WTC11 (cell line): ENCODE data around the gene SP140L. TPM values are rescaled to one million over a fixed set of nuclear protein-coding genes. Genes with fewer than 3 reads are reported as not detected.

Source experiments
- ATAC-seq: fragments of 200-7000 bp; cut with Tn5 transposase; 2 replicates; pipeline ENCODE4 v1.10.0; 2021; ENCODE audit warnings: mild to moderate bottlenecking, moderate library complexity
- CTCF ChIA-PET: fragments of 300-600 bp; sonication (Branson Sonifier 250); formaldehyde crosslinking; loops from one replicate; lab custom pipeline; 2021; ENCODE audit warnings: antibody characterized with exemption; lab: Charles Lee
- POLR2A ChIA-PET: fragments of 350-600 bp; sonication (Branson Sonifier 250); formaldehyde crosslinking; loops from one replicate; lab custom pipeline; 2021; ENCODE audit warnings: antibody characterized with exemption; lab: Charles Lee
- DNase-seq: peaks from one replicate; pipeline ENCODE4 v3.0.0; 2021; ENCODE audit warnings: low spot score
- H3K27ac Mint-ChIP-seq: 2 replicates; pipeline ENCODE4 v1.8.0; 2021; ENCODE audit warnings: mixed read lengths
- H3K27me3 Mint-ChIP-seq: 2 replicates; pipeline ENCODE4 v1.8.0; 2021; ENCODE audit warnings: low read depth, mild to moderate bottlenecking, moderate library complexity, mixed read lengths
- H3K36me3 Mint-ChIP-seq: 2 replicates; pipeline ENCODE4 v1.8.0; 2021; ENCODE audit warnings: mixed read lengths
- H3K4me1 Mint-ChIP-seq: 2 replicates; pipeline ENCODE4 v1.8.0; 2022; ENCODE audit warnings: mixed read lengths
- H3K4me3 Mint-ChIP-seq: 2 replicates; pipeline ENCODE4 v1.8.0; 2021; ENCODE audit warnings: mild to moderate bottlenecking, moderate library complexity, mixed read lengths
- H3K9me3 Mint-ChIP-seq: 2 replicates; pipeline ENCODE4 v1.8.0; 2021; ENCODE audit warnings: mixed read lengths
- EMX1 ChIP-seq: fragments of 250-450 bp; sonication (Bioruptor Pico); IDR thresholded peaks from 2 replicates; pipeline ENCODE4 v1.8.0; 2021; ENCODE audit warnings: mild to moderate bottlenecking
- FOXK1 ChIP-seq: sonication (generic); formaldehyde crosslinking; IDR thresholded peaks from 2 replicates; pipeline ENCODE4 v1.8.0; 2022; ENCODE audit warnings: mild to moderate bottlenecking, moderate library complexity, missing genetic modification reagents
- FOXP1 ChIP-seq: sonication (generic); formaldehyde crosslinking; IDR thresholded peaks from 2 replicates; pipeline ENCODE4 v1.8.0; 2022; ENCODE audit warnings: missing genetic modification reagents, mild to moderate bottlenecking, moderate library complexity, borderline replicate concordance
- HMGA2 ChIP-seq: fragments of 250-450 bp; sonication (Bioruptor Pico); IDR thresholded peaks from 2 replicates; pipeline ENCODE4 v1.4.0; 2021; ENCODE audit warnings: mild to moderate bottlenecking, moderate library complexity
- IRF2 ChIP-seq: sonication (generic); formaldehyde crosslinking; IDR thresholded peaks from 2 replicates; pipeline ENCODE4 v1.8.0; 2022; ENCODE audit warnings: low read depth, missing genetic modification reagents, borderline replicate concordance
- NFATC4 ChIP-seq: fragments of 250-450 bp; sonication (Bioruptor Pico); IDR thresholded peaks from 2 replicates; pipeline ENCODE4 v1.9.0; 2021; ENCODE audit warnings: mild to moderate bottlenecking
- NFE2L1 ChIP-seq: sonication (generic); formaldehyde crosslinking; IDR thresholded peaks from 2 replicates; pipeline ENCODE4 v1.8.1; 2023; ENCODE audit warnings: missing genetic modification reagents
- NR1H2 ChIP-seq: sonication (generic); formaldehyde crosslinking; IDR thresholded peaks from 2 replicates; pipeline ENCODE4 v1.9.0; 2021; ENCODE audit warnings: mild to moderate bottlenecking, moderate library complexity, missing genetic modification reagents
- NR2C2 ChIP-seq: sonication (generic); formaldehyde crosslinking; IDR thresholded peaks from 2 replicates; pipeline ENCODE4 v1.8.0; 2022; ENCODE audit warnings: mild to moderate bottlenecking, missing genetic modification reagents
- TEAD1 ChIP-seq: sonication (generic); formaldehyde crosslinking; IDR thresholded peaks from 2 replicates; pipeline ENCODE4 v1.8.0; 2022; ENCODE audit warnings: mild to moderate bottlenecking, missing genetic modification reagents
- ZNF138 ChIP-seq: sonication (generic); formaldehyde crosslinking; conservative IDR thresholded peaks from 2 replicates; pipeline ENCODE4 v1.8.1; 2022; ENCODE audit warnings: mild to moderate bottlenecking, moderate library complexity, missing genetic modification reagents
- ZNF232 ChIP-seq: sonication (generic); formaldehyde crosslinking; IDR thresholded peaks from 2 replicates; pipeline ENCODE4 v1.8.0; 2022; ENCODE audit warnings: mild to moderate bottlenecking, missing genetic modification reagents
- ZNF263 ChIP-seq: sonication (generic); formaldehyde crosslinking; IDR thresholded peaks from 2 replicates; pipeline ENCODE4 v1.8.1; 2022; ENCODE audit warnings: low read depth, mild to moderate bottlenecking, moderate library complexity, missing genetic modification reagents
- ZNF416 ChIP-seq: fragments of 250-450 bp; sonication (Bioruptor Pico); IDR thresholded peaks from 2 replicates; pipeline ENCODE4 v1.9.0; 2021; ENCODE audit warnings: mild to moderate bottlenecking, inconsistent platforms
- ZNF423 ChIP-seq: fragments of 250-450 bp; sonication (Bioruptor Pico); IDR thresholded peaks from 2 replicates; pipeline ENCODE4 v2.1.2; 2022; ENCODE audit warnings: mild to moderate bottlenecking, moderate library complexity
- ZNF671 ChIP-seq: fragments of 250-450 bp; sonication (Bioruptor Pico); IDR thresholded peaks from 2 replicates; pipeline ENCODE4 v1.8.0; 2021; ENCODE audit warnings: mild to moderate bottlenecking
- total RNA-seq: library from RNA; stranded (reverse); gene quantifications from 3 replicates; pipeline ENCODE4 v1.2.3, GENCODE V29; 2021
- TF ChIP-seq, protein P1 (sequence below): sonication (generic); formaldehyde crosslinking; IDR thresholded peaks from 2 replicates; pipeline ENCODE4 v1.8.0; 2023; ENCODE audit warnings: missing genetic modification reagents
- TF ChIP-seq, protein P2 (sequence below): fragments of 250-450 bp; sonication (Bioruptor Pico); IDR thresholded peaks from 2 replicates; pipeline ENCODE4 v1.9.0; 2021; ENCODE audit warnings: mild to moderate bottlenecking, borderline replicate concordance
- TF ChIP-seq, protein P3 (sequence below): sonication (generic); formaldehyde crosslinking; IDR thresholded peaks from 2 replicates; pipeline ENCODE4 v1.8.0; 2022; ENCODE audit warnings: mild to moderate bottlenecking, missing genetic modification reagents
- TF ChIP-seq, protein P4 (sequence below): sonication (generic); formaldehyde crosslinking; IDR thresholded peaks from 2 replicates; pipeline ENCODE4 v1.8.1; 2023; ENCODE audit warnings: mild to moderate bottlenecking, missing genetic modification reagents
- TF ChIP-seq, protein P5 (sequence below): sonication (generic); formaldehyde crosslinking; IDR thresholded peaks from 2 replicates; pipeline ENCODE4 v1.8.1; 2023; ENCODE audit warnings: mild to moderate bottlenecking, missing genetic modification reagents, moderate library complexity
- TF ChIP-seq, protein P6 (sequence below): sonication (generic); formaldehyde crosslinking; IDR thresholded peaks from 2 replicates; pipeline ENCODE4 v1.8.1; 2022; ENCODE audit warnings: low read depth, mild to moderate bottlenecking, moderate library complexity, missing genetic modification reagents, borderline replicate concordance
- TF ChIP-seq, protein P7 (sequence below): sonication (generic); formaldehyde crosslinking; IDR thresholded peaks from 2 replicates; pipeline ENCODE4 v1.8.1; 2023; ENCODE audit warnings: mild to moderate bottlenecking, missing genetic modification reagents, moderate library complexity
- TF ChIP-seq, protein P8 (sequence below): sonication (generic); formaldehyde crosslinking; IDR thresholded peaks from 2 replicates; pipeline ENCODE4 v1.8.0; 2022; ENCODE audit warnings: mild to moderate bottlenecking, missing genetic modification reagents

Gene SP140L
- total RNA-seq, 1 experiment from 2014 or later: 3.2 TPM

DNA sequence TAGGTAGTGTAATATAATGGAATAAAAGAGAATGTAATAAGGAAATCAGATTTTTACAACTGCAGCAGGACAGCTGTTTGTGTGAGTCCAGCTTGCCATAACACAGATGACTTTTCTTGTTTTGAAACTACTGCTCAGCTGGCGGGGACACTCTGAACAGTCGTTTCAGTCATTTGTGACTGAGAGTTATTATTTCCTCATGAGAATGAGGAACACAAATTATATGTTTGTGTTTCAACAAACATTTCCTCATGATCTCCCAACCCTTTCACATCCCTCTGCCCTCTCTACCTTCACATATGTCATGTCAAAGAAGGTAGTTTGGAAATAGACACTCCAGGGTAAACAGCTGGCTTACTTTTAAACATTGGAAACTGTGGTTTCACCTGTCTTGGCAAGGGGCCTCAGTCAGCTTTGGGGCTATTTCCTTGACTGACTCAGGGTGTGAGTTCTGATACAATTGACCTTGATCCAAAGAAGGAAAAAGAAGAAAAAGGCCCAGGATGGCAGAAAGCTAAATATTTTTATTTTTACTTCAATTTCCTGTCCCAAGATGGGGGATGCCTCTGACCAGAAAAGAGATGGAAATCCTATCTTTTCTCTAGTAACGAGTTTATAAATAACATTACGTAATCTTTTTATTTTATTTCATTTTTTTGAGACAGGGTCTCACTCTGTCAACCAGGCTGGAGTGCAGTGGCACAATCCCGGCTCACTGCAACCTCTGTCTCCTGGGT lies 593 bp downstream of the SP140L start:
- TF ChIP-seq, protein P1, sequence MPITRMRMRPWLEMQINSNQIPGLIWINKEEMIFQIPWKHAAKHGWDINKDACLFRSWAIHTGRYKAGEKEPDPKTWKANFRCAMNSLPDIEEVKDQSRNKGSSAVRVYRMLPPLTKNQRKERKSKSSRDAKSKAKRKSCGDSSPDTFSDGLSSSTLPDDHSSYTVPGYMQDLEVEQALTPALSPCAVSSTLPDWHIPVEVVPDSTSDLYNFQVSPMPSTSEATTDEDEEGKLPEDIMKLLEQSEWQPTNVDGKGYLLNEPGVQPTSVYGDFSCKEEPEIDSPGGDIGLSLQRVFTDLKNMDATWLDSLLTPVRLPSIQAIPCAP (CRISPR knock-in tag): no peak
- TF ChIP-seq, protein P2, sequence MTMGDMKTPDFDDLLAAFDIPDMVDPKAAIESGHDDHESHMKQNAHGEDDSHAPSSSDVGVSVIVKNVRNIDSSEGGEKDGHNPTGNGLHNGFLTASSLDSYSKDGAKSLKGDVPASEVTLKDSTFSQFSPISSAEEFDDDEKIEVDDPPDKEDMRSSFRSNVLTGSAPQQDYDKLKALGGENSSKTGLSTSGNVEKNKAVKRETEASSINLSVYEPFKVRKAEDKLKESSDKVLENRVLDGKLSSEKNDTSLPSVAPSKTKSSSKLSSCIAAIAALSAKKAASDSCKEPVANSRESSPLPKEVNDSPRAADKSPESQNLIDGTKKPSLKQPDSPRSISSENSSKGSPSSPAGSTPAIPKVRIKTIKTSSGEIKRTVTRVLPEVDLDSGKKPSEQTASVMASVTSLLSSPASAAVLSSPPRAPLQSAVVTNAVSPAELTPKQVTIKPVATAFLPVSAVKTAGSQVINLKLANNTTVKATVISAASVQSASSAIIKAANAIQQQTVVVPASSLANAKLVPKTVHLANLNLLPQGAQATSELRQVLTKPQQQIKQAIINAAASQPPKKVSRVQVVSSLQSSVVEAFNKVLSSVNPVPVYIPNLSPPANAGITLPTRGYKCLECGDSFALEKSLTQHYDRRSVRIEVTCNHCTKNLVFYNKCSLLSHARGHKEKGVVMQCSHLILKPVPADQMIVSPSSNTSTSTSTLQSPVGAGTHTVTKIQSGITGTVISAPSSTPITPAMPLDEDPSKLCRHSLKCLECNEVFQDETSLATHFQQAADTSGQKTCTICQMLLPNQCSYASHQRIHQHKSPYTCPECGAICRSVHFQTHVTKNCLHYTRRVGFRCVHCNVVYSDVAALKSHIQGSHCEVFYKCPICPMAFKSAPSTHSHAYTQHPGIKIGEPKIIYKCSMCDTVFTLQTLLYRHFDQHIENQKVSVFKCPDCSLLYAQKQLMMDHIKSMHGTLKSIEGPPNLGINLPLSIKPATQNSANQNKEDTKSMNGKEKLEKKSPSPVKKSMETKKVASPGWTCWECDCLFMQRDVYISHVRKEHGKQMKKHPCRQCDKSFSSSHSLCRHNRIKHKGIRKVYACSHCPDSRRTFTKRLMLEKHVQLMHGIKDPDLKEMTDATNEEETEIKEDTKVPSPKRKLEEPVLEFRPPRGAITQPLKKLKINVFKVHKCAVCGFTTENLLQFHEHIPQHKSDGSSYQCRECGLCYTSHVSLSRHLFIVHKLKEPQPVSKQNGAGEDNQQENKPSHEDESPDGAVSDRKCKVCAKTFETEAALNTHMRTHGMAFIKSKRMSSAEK (CRISPR knock-in tag): no peak
- no peak for TF ChIP-seq FOXK1 (CRISPR knock-in tag)
- TF ChIP-seq ZNF671 (CRISPR knock-in tag): no peak
- TF ChIP-seq, protein P3, sequence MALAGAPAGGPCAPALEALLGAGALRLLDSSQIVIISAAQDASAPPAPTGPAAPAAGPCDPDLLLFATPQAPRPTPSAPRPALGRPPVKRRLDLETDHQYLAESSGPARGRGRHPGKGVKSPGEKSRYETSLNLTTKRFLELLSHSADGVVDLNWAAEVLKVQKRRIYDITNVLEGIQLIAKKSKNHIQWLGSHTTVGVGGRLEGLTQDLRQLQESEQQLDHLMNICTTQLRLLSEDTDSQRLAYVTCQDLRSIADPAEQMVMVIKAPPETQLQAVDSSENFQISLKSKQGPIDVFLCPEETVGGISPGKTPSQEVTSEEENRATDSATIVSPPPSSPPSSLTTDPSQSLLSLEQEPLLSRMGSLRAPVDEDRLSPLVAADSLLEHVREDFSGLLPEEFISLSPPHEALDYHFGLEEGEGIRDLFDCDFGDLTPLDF: no peak
- TF ChIP-seq IRF2 (CRISPR knock-in tag): no peak
- no peak for TF ChIP-seq ZNF232 (CRISPR knock-in tag)
- TF ChIP-seq NFE2L1 (CRISPR knock-in tag): no peak
- no peak for TF ChIP-seq HMGA2 (CRISPR knock-in tag)
- TF ChIP-seq EMX1 (CRISPR knock-in tag): no peak
- TF ChIP-seq NR1H2 (CRISPR knock-in tag): no peak
- no peak for TF ChIP-seq ZNF416 (CRISPR knock-in tag)
- no peak for TF ChIP-seq ZNF423 (CRISPR knock-in tag)
- Mint-ChIP-seq H3K4me1 (peaks cover 7% of the 10 kb centered on the region), H3K36me3 (peaks cover 10% of the 10 kb centered on the region), H3K27me3 (peaks cover 5% of the 10 kb centered on the region; the same call in 1 of the 2 replicates), H3K4me3 (no peak overlapping the region), H3K9me3 (peaks cover 26% of the 10 kb centered on the region), H3K27ac (no peak overlapping the region)
- no peak for DNase-seq
- ChIA-PET CTCF (no interaction called here), POLR2A (interaction anchor here (0.5 kb wide), 1 partner anchor 168 kb away, joined by 3 read pairs; no protein-coding TSS in a partner anchor)
- no peak for ATAC-seq

DNA sequence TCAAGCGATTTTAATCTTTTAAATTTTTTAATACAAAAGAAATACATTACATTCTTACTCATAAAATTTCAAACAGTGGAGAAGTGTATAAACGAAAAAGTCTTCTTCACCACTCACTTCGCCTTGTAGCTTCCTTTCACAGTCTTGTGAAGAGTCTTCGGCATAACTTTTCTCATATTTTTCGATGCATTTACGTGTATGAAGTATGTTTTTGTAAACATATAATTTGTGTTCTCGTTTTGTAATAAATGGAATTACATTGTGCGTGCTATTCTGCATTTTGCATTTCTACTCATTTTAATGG lies 1.1 kb downstream of the SP140L start:
- H3K27me3 Mint-ChIP-seq: peaks cover 3% of the 10 kb centered on the region; the same call in 1 of the 2 replicates
- ATAC-seq (no peak), DNase-seq (no peak)
- H3K4me1 Mint-ChIP-seq: peaks cover 7% of the 10 kb centered on the region
- H3K4me3 Mint-ChIP-seq: no peak overlapping the region
- ChIA-PET POLR2A (no interaction called here), CTCF (no interaction called here)
- no peak overlapping the region for H3K27ac Mint-ChIP-seq
- TF ChIP-seq NFATC4 (no peak), FOXK1 (CRISPR knock-in tag) (no peak), FOXP1 (CRISPR knock-in tag) (no peak), ZNF138 (no peak), NR2C2 (no peak), TEAD1 (CRISPR knock-in tag) (no peak), ZNF263 (no peak)
- TF ChIP-seq, protein P4, sequence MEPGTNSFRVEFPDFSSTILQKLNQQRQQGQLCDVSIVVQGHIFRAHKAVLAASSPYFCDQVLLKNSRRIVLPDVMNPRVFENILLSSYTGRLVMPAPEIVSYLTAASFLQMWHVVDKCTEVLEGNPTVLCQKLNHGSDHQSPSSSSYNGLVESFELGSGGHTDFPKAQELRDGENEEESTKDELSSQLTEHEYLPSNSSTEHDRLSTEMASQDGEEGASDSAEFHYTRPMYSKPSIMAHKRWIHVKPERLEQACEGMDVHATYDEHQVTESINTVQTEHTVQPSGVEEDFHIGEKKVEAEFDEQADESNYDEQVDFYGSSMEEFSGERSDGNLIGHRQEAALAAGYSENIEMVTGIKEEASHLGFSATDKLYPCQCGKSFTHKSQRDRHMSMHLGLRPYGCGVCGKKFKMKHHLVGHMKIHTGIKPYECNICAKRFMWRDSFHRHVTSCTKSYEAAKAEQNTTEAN (CRISPR knock-in tag): no peak
- TF ChIP-seq, protein P5, sequence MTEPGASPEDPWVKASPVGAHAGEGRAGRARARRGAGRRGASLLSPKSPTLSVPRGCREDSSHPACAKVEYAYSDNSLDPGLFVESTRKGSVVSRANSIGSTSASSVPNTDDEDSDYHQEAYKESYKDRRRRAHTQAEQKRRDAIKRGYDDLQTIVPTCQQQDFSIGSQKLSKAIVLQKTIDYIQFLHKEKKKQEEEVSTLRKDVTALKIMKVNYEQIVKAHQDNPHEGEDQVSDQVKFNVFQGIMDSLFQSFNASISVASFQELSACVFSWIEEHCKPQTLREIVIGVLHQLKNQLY (CRISPR knock-in tag): no peak
- TF ChIP-seq, protein P6, sequence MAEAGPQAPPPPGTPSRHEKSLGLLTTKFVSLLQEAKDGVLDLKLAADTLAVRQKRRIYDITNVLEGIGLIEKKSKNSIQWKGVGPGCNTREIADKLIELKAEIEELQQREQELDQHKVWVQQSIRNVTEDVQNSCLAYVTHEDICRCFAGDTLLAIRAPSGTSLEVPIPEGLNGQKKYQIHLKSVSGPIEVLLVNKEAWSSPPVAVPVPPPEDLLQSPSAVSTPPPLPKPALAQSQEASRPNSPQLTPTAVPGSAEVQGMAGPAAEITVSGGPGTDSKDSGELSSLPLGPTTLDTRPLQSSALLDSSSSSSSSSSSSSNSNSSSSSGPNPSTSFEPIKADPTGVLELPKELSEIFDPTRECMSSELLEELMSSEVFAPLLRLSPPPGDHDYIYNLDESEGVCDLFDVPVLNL (CRISPR knock-in tag): no peak
- TF ChIP-seq, protein P7, sequence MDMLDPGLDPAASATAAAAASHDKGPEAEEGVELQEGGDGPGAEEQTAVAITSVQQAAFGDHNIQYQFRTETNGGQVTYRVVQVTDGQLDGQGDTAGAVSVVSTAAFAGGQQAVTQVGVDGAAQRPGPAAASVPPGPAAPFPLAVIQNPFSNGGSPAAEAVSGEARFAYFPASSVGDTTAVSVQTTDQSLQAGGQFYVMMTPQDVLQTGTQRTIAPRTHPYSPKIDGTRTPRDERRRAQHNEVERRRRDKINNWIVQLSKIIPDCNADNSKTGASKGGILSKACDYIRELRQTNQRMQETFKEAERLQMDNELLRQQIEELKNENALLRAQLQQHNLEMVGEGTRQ (CRISPR knock-in tag): no peak
- TF ChIP-seq, protein P8, sequence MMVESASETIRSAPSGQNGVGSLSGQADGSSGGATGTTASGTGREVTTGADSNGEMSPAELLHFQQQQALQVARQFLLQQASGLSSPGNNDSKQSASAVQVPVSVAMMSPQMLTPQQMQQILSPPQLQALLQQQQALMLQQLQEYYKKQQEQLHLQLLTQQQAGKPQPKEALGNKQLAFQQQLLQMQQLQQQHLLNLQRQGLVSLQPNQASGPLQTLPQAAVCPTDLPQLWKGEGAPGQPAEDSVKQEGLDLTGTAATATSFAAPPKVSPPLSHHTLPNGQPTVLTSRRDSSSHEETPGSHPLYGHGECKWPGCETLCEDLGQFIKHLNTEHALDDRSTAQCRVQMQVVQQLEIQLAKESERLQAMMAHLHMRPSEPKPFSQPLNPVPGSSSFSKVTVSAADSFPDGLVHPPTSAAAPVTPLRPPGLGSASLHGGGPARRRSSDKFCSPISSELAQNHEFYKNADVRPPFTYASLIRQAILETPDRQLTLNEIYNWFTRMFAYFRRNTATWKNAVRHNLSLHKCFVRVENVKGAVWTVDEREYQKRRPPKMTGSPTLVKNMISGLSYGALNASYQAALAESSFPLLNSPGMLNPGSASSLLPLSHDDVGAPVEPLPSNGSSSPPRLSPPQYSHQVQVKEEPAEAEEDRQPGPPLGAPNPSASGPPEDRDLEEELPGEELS (CRISPR knock-in tag): no peak
- TF ChIP-seq, all 79 proteins: peak for 0
- peaks cover 21% of the 10 kb centered on the region for H3K9me3 Mint-ChIP-seq
- H3K36me3 Mint-ChIP-seq: peaks cover 6% of the 10 kb centered on the region
